Measurements from ENCODE around the gene ATXN1.
A peak's percentile ranks its signal among the peaks of the same experiment; 100 is the strongest.
"Not testable (repeated sequence)": the region's sequence is repeated elsewhere in the genome, so short reads cannot be mapped to it uniquely, and the experiment has no call there.

The ATXN1 gene

GRCh38 chr6:16431106-16431505, 330.2 kb downstream of the ATXN1 start:
- FAIRE-seq, result no peak

- no peak for FAIRE-seq
Measured at GRCh38 chr6:16430391-16431089, 330.7 kb downstream of the ATXN1 start.

GRCh38 chr6:16429669-16430068, 331.6 kb downstream of the ATXN1 start:
- no peak for FAIRE-seq

DNA sequence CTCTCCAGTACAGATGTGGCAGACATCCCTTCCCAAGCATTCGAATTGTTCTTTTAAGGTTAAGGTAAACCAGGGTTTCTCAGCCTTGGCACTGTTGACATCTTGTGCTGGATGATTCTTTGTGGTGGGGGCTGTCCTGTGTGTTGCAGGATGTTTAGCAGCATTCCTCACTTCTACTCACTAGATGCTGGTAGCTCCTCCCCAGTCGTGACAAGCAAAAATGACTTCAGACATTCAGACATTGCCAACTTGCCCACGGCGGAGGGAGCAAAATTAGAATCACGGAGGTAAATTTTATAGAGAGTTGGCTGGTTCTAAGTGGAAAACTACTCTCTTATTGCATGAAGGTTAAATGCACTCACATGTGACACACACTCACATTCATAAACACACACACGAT, 334.1 kb downstream of the ATXN1 start:
- FAIRE-seq, result no peak

GRCh38 chr6:16425881-16426615, 335.2 kb downstream of the ATXN1 start:
- FAIRE-seq, result no peak

DNA sequence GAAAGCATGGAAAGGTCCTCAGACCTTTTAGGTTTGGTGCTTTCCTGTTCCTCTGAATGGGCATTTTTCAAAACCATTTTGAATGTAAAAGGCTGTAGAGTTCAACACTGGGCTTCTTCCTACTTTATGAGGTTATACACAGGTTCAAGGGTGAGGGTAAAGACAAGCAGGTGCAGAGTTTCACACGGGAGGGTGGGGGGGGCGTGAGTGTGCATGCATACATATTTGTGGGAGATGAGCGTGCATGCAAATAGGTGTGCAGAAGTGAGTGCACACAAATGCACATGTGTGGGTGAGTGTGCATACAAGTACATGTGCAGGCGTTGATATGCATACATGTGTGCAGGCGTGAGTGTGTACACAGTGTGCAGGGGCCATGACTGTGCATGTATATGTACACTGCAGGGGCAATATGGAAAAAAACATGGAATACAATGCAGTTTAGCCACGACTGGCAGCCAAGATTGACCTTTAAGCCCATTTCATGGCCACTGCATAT, 339.7 kb downstream of the ATXN1 start:
- no peak for FAIRE-seq

DNA sequence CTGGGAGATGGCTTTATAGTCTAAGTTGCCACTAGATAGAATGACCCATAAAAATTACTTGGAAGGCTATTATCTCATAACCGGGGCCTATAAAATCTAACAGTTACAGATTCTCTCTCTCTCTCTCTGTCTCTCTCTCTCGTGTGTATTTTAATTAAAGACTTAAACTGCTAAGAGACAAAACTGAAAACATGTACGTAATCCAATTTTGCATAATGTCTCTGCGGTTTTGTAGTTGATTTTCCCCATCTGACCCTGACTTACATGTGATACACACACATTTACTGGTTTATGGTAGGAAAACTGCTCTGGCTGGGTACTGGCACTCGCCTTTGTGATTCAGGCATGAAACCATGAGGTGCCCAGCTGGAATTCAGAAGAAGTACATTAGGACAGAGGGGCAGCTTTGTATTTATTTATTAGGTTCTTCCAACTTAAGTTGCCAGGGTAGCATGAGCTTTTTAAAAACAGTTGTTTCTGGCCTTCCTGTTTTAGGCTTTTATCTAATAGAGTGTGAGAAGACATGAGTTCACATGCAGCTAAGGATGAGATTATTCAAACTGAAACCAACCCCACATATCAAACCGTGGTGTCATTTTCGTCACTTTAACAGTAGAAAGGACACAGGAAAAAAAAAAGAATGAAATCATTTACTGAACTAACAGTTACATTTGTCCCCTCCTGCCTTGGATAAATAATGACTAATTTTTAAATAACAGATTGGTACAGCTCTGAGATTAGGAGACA, 340.4 kb downstream of the ATXN1 start:
- FAIRE-seq, result no peak

- no peak for FAIRE-seq
Measured at GRCh38 chr6:16420337-16420714, 340.9 kb downstream of the ATXN1 start.

GRCh38 chr6:16419636-16420336, 341.5 kb downstream of the ATXN1 start:
- no peak for FAIRE-seq

GRCh38 chr6:16418151-16418550, 343.1 kb downstream of the ATXN1 start:
- no peak for FAIRE-seq

DNA sequence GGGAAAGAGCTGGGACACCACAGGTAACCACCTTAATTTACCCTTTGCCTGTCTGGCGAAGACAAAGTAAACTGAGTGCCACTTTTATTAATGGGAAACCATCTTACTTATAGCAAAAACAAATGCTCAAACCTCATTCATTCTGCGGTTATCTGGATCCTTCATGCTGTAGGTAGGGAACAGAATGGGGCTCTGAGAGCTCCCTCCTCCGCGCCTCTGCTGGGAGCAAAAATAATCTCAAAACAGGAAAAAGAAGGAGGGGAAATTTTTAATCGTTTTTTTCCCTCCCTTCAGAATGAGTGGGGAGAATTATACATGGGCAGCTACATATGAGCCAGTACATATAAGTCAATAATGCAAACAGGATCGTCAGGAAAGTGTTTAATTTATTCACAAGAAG, 345.6 kb downstream of the ATXN1 start:
- no peak for FAIRE-seq

DNA sequence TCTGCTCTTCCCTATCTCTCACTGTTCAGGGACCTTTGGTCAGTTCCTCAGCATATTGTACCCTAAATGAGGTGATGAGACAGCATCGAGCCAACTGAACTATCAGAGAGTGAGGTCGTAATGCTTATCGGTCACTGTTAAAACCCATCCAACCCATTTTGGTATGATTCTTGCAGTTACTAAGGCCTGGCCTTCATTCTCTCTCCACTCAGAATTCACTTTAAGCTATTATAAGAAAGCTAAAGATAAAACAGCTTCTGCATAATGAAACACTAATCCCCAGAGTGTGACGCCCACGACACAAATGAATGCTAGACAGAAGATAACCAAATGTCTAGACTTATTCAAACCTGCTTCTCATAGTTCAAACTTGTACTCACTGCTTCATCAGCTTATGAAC, 347.1 kb downstream of the ATXN1 start:
- no peak for FAIRE-seq

GRCh38 chr6:16413399-16413798, 347.9 kb downstream of the ATXN1 start:
- FAIRE-seq, result no peak

DNA sequence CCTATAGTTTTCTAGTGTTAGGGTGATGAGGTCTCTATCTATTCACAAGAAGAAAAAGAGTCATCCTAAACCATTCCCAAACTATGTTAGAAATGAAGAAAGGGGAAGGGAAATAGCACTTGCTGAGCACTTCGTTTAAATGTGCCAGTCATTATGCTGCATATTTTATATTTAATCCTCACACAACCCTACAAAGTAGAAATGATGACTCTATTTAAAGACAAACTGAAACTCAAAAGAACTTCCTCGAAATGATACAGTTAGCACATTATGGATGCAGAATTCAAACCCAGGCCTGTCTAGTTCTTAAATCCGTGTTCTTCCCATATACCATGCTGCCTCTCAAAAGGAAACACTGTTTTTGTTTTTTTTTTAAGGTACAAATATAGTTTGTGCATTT, 348.3 kb downstream of the ATXN1 start:
- no peak for FAIRE-seq

DNA sequence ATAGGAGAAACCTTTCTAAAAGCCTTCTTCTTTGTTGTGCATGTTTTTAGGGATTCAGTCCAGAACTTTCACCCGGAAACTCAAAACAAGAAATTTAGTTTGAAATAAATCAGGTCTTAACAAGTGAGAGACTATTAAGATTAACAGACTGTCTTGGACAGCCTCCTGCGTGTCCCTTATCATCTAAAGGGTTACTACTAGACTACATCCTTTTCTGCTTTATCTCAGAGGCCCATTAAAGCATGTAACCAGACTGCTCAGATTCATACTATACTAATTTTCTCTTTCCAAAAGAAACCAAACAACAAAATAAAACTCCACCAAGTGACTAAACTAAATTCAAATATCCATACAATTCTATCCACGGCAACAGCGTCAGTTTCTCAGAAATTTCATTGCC, 349.1 kb downstream of the ATXN1 start:
- no peak for FAIRE-seq

GRCh38 chr6:16409531-16410441, 351.5 kb downstream of the ATXN1 start:
- no peak for FAIRE-seq

- FAIRE-seq, result no peak
Measured at GRCh38 chr6:16408766-16409165, 352.5 kb downstream of the ATXN1 start.

DNA sequence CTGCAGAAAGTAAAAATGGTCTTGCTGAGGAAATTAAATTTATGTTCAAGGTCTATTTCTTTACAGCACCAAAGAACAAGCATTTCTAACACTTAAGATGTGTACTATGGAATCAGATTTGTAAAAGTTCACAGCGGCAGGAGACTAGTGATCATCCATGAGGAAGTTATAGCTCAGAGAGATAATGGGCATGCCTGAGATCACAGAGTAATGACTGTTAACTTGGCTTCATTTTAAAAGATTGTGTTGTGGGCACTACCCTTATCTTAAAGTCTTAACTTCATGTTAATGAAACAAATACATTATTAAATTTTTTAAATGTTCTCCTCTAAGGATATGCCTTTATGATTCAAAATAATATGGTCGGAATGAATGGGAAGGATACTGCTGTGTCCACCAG, 354.3 kb downstream of the ATXN1 start:
- FAIRE-seq, result peak; percentile 18

- not testable (repeated sequence) for FAIRE-seq
Measured at GRCh38 chr6:16406538-16406937, 354.7 kb downstream of the ATXN1 start.

DNA sequence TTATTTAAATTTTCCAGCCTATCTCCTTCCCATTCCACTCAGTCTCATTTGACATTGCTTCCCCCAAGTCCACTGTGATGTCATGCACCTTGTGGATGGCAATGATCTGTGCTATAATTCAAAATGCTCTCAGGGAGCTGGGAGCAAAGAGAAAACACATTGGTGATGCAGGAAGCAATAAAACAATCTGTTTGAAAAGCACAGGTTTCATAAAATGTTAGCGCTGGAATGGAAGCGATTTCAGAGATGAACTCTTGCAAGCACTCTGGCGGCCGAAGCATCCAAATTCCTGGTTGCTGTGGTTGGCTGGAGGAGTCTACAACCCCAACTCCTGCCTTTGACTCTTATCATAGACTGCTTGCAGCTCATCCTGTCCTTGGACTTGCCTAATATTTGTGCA, 355.9 kb downstream of the ATXN1 start:
- FAIRE-seq, result no peak

- FAIRE-seq, result no peak
Measured at GRCh38 chr6:16404456-16404855, 356.8 kb downstream of the ATXN1 start.

DNA sequence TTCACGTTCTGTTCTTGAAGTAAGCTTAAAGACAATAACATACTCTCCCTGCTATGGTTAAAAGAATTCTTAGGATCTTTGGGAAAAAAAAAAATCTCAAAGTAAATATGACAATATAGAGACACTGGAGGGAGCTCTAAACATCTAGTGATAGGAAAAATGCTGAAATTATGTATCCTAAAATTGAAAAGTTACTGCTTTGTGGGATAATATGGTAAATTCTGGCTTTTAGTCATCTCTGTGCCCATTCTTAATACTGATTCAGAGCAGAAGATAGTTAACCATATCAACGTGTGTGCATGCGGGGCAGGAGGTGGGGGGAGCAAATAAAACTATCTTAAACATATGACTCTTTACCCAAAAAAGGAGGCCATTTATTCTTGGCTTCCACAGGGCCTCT, 357.4 kb downstream of the ATXN1 start:
- FAIRE-seq, result no peak

Measured in colon (tissue), 2 donors.